Neural cell (in vitro differentiated cells): ENCODE measurements around the gene NFE2L2.

Experiments
- CTCF ChIP-seq: fragments of 450-650 bp; IDR thresholded peaks from 2 replicates; pipeline ENCODE4 v1.5.1; 2014; ENCODE audit warnings: antibody characterized with exemption, mild to moderate bottlenecking, moderate library complexity; ENCODE audit not compliant: poor library complexity, severe bottlenecking
- EP300 ChIP-seq: fragments of 450-650 bp; conservative IDR thresholded peaks from 2 replicates; pipeline ENCODE4 v1.6.1; 2014; ENCODE audit warnings: antibody characterized with exemption, mild to moderate bottlenecking, moderate library complexity; ENCODE audit not compliant: poor library complexity, severe bottlenecking
- EZH2 ChIP-seq: fragments of 200-600, 300-800 bp; shearing (Covaris generic), sonication (generic); IDR thresholded peaks from 2 replicates; pipeline ENCODE4 v1.6.1; 2014; ENCODE audit warnings: antibody characterized with exemption, low read length, borderline replicate concordance, mild to moderate bottlenecking; ENCODE audit not compliant: insufficient read depth, poor library complexity, severe bottlenecking
- POLR2AphosphoS5 ChIP-seq: IDR thresholded peaks from 2 replicates; pipeline ENCODE4 v1.6.1; 2012
- RAD21 ChIP-seq: fragments of 450-650 bp; conservative IDR thresholded peaks from 2 replicates; pipeline ENCODE4 v1.6.1; 2014; ENCODE audit warnings: antibody characterized with exemption, mild to moderate bottlenecking, moderate library complexity
- SMC3 ChIP-seq: fragments of 450-650 bp; conservative IDR thresholded peaks from 2 replicates; pipeline ENCODE4 v1.6.1; 2014; ENCODE audit warnings: antibody characterized with exemption, mild to moderate bottlenecking, moderate library complexity; ENCODE audit not compliant: poor library complexity
- TAF1 ChIP-seq: IDR thresholded peaks from 2 replicates; pipeline ENCODE4 v1.6.1; 2012; ENCODE audit warnings: low read depth

GRCh38 chr2:177217247-177217843 lies 47.2 kb downstream of the NFE2L2 start:
- TF ChIP-seq CTCF = no peak
- no peak for TF ChIP-seq POLR2AphosphoS5
- no peak for TF ChIP-seq EZH2
- TF ChIP-seq EP300 = no peak
- TF ChIP-seq SMC3 = no peak
- no peak for TF ChIP-seq TAF1
- no peak for TF ChIP-seq RAD21
